ENCODE results near the gene PNMA6E.
"Not testable (repeated sequence)": the region's sequence is repeated elsewhere in the genome, so short reads cannot be mapped to it uniquely, and the experiment has no call there.

The PNMA6E gene

GRCh38 chrX:153407736-153408135 is 6.6 kb upstream of the PNMA6E start:
- no peak for DNase-seq

- no peak for DNase-seq
These were observed 5.8 kb upstream of the PNMA6E start for GRCh38 chrX:153406903-153407302.

GRCh38 chrX:153406011-153406410 is 4.9 kb upstream of the PNMA6E start:
- no peak for DNase-seq

GRCh38 chrX:153405426-153405825 is 4.3 kb upstream of the PNMA6E start:
- no peak for DNase-seq

- DNase-seq, result not testable (repeated sequence)
These were observed 3.2 kb upstream of the PNMA6E start for GRCh38 chrX:153404333-153404732.

- peak; percentile 70 for DNase-seq
These were observed 711 bp downstream of the PNMA6E start for GRCh38 chrX:153400146-153401132.

GRCh38 chrX:153398275-153398960 is 2.7 kb downstream of the PNMA6E start:
- no peak for DNase-seq

GRCh38 chrX:153397256-153397960 is 3.7 kb downstream of the PNMA6E start:
- DNase-seq, result no peak

GRCh38 chrX:153396320-153397195 is 4.6 kb downstream of the PNMA6E start:
- DNase-seq, result no peak

GRCh38 chrX:153395613-153396319 is 5.4 kb downstream of the PNMA6E start:
- no peak for DNase-seq

- no peak for DNase-seq
These were observed 6.5 kb downstream of the PNMA6E start for GRCh38 chrX:153394612-153395011.

- DNase-seq, result no peak
These were observed 8.4 kb downstream of the PNMA6E start for GRCh38 chrX:153392642-153393321.

GRCh38 chrX:153389460-153389768 is 11.7 kb downstream of the PNMA6E start:
- DNase-seq, result not testable (repeated sequence)

GRCh38 chrX:153388722-153389459 is 12.3 kb downstream of the PNMA6E start:
- no peak for DNase-seq

GRCh38 chrX:153387987-153388721 is 13.0 kb downstream of the PNMA6E start:
- no peak for DNase-seq

GRCh38 chrX:153387345-153387744 is 13.8 kb downstream of the PNMA6E start:
- DNase-seq, result no peak

- no peak for DNase-seq
These were observed 15.1 kb downstream of the PNMA6E start for GRCh38 chrX:153386097-153386496.

- DNase-seq, result not testable (repeated sequence)
These were observed 16.2 kb downstream of the PNMA6E start for GRCh38 chrX:153384973-153385372.

GRCh38 chrX:153384390-153384789 is 16.8 kb downstream of the PNMA6E start:
- no peak for DNase-seq

Measured in stimulated activated CD4-positive, alpha-beta T cell treated with anti-CD3 and anti-CD28 coated beads, Interleukin-15, amount 100 ng/mL, for 24 hours (primary cell).